HG03354 (cell line): ENCODE data around the gene EPN2.
"Not testable (repeated sequence)": the region's sequence is repeated elsewhere in the genome, so short reads cannot be mapped to it uniquely, and the experiment has no call there.

Source experiments
- ATAC-seq: cut with Tn5 transposase; IDR thresholded peaks from one replicate; pipeline ENCODE4 v1.9.1; 2021; ENCODE audit warnings: mild to moderate bottlenecking; ENCODE audit not compliant: unreplicated experiment, poor library complexity, severe bottlenecking

The EPN2 gene

GRCh38 chr17:19262650-19263631, 25.8 kb downstream of the EPN2 start:
- no peak for ATAC-seq

DNA sequence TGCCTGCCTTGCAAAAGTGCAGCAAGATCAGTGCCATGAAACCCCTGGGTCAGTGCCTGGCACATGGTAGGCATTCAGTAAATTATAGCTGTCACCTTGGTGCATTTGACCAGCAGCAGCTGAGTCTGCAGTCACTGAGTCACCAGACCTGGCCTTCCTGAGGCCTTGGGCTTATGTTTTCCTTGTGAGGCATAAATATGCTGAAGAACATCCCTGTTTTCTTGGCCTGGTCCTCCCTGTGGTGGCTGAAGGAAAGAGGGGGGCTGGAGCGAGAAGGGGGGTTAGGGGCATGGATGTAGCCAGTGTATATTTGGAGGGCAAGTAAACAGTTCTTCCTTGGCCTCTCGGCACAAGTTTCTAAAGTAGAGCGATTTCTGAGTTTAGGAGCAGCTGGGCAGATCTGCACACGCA, 26.5 kb downstream of the EPN2 start:
- ATAC-seq, result no peak

DNA sequence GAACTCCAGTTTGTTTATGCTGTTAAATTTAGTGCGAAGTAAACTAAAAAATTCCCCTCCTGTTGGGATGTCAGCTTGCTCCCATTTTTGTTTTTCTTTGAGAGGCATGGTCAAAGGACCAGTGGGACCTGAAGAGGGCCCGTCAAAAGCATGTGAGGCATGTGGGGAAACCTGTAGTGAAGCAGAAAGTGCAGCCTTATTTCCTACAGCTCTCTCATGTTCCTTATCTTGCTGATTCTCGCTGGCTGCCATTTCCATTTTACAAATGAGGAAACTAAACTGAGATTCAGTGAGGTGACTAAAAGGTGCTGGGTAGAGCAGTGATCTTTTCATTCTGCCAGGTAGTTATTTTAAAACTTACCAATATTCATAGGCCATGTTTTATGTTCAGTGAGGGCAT, 27.1 kb downstream of the EPN2 start:
- no peak for ATAC-seq

GRCh38 chr17:19264681-19265080, 27.5 kb downstream of the EPN2 start:
- ATAC-seq, result no peak

DNA sequence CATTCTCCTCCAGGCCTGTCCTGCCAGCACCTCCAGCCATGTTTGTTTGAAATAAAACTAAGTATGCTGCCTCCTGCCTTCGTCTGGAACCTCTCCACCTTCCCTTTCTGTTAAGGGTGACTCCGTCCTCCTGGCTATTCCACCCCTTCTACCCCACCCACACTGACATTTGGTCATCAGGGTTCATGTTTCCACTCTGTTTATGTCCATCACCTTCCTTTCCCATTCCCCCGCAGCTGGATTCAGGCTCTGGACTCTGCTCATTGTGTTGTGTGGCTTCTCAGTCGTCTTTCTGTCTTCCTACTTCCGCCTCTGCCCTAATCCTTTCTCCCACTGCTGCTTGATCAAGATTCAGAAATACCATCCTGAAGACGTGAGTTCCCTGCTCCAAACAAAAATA, 28.6 kb downstream of the EPN2 start:
- no peak for ATAC-seq

- no peak for ATAC-seq
These were observed 31.4 kb downstream of the EPN2 start for GRCh38 chr17:19268611-19269010.

- no peak for ATAC-seq
These were observed 31.9 kb downstream of the EPN2 start for GRCh38 chr17:19269106-19269505.

DNA sequence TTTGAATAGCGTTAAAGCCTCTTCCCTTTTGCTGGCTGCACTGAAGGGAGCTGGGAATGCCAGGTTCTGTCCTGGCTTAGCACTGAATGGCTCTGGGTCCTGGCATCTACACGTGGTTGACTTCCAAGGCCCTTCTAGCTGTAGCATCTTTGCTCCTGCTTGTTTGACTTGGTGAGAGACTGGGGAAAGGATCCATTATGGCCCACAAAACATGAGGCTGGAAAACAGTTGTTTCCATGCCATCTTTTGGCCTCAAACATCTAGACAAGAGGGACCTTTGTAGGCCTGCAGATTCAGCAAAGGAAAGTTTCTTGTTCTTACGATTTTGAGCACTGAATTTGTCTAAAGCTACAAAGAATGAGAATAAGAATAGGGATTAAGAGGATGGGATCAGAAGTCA, 32.5 kb downstream of the EPN2 start:
- no peak for ATAC-seq

DNA sequence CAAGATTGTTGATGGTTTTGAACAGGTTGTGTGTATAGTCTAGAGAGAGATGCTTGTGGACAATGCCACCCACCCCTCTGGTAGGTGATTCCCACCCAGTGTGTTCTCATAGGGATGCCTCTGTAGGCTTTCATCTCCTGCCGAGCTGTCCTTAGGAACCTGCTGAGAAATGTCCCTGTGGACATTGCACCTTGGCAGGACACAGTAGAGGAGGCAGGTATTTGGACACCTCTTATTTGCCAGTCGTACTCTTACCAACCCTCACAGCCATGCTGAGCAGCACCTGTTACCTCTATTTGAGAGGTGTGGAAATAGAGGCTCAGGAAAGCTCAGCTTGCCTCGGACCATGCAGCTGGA, 33.2 kb downstream of the EPN2 start:
- no peak for ATAC-seq

- ATAC-seq, result peak; percentile 78
These were observed 33.8 kb downstream of the EPN2 start for GRCh38 chr17:19270704-19271611.

- no peak for ATAC-seq
These were observed 34.7 kb downstream of the EPN2 start for GRCh38 chr17:19271780-19272357.

DNA sequence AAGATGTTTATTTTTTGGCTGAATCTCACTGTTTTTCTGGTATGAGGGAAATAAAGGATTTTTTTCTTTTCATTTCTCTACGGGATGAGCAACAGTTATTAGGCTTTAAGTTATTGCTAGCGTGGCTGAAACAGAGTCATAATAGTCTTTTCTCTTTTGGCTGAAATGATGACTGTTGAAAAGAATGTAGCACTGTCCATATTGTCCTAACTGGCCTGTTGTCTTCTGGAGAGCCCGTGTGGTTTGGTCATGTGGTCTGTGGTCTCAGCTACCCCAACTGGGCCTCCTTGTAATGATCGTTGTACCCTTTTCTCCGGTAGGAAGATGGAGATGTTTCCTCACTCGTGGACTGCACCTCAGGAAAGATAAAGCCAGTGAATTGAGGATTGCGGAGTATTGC, 36.6 kb downstream of the EPN2 start:
- no peak for ATAC-seq

DNA sequence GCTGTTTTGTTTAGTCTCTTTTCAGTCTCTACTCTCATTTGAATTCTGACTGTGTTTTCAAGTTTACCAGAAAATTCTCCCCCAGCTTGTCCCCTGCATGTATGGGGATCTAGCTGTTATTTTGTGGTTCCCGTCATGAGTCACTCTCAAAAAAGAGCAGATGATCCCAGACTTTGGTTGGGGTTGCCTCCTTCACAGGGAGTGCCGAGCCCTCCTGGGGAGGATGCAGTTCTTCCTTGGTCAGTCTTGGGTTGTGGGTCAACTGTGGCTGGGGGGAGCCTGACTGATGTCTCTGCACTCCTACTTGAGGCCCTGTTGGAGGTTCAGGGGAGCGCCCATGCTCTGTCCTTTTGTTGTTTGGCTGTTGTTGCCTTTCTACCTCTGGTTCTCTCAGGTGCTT, 37.7 kb downstream of the EPN2 start:
- no peak for ATAC-seq

DNA sequence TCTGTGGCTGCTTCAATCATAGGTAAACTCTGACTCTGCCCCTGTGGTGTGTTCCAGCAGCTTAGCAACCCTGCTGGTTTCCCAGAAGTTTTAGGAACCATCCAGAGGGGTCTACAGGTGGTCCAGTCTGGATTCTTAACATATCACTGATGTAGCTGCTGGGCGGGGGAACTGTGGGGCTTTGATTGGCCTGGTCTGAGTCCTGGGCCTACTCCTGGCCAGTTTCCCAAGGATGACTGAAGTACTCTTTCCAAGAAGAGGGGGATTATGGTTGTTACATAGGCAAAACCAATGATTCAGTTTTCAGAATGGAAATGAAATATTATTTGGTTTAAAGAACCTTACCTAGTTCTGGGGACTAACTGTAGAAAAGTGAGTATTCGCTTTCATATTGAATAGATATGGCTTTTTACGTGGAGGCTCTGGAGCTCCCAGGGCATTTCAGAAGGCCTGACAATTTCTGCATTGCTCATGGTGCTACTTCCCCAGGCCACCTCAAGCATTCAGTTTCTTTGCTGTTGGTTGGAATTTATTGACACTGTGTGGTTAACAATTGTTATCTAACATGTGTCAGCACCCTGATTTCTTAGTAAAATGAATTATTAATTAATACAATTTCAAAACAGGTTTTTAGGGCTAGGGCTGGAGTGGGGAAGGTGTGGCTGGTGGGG, 38.4 kb downstream of the EPN2 start:
- ATAC-seq, result no peak

- ATAC-seq, result not testable (repeated sequence)
These were observed 41.1 kb downstream of the EPN2 start for GRCh38 chr17:19278284-19278683.

DNA sequence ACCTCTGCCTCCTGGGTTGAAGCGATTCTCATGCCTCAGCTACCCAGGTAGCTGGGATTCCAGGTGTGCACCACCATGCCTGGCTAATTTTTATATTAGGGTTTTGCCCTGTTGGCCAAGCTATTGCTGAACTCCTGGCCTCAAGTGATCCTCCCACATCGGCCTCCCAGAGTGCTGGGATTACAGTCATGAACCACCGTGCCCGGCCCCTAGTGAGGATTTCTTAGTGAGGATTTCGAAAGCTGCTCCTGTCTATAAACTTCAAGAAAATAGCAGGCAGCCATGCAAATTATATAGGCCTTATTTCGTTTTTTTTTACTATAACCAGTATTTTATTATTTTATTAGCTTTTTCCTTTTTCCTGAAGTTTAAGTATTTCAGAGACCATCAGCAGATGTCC, 41.6 kb downstream of the EPN2 start:
- ATAC-seq, result no peak

GRCh38 chr17:19281161-19281560, 44.0 kb downstream of the EPN2 start:
- no peak for ATAC-seq

DNA sequence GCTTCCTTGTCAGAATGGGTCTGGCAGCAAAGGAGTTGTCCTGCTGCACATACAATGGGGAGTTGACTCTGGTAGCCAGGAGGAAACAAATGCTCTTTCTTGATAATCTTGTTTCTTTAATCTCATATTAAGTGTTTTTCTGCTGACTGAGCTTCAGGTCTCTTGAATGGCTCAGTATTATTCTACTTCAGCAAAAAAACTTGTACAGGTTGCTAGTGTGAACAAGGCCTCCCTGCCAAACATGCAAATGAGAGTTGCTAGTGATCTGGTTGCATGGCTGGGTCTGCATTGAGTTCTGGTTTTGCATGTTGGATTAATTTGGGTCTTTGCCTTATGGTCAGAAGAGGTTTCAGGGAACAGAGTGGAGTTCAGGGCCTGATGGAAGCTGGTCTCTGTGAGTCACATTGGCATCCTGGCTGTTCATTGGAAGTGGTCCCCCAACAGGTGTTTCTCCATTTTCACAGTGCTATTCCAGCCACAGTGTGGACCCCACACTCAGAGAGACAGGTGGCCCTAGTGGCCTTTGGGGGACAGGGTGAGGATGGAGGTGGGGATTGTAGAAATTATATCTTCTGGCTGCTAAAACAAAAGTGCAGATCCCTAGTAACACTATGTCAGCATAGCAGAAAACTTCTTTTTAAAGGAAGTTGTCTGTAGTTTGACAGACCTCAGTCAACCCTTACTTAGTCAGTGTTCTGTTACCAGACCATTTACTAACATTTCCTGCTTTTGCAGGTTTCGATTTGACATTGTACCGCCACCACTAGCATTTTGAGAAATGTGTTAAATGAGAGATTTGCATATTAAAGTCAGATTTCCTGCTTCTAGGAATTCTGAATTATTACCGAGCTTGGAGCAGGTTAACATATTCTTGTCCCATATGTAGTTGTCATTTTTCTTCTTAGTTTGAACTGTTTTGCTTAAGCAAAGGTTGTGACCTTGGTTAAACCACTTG, 47.1 kb downstream of the EPN2 start:
- peak; percentile 60 for ATAC-seq
